ENCODE results near the gene ALG2. TPM values are rescaled to one million over a fixed set of nuclear protein-coding genes. Genes with fewer than 3 reads are reported as not detected.

ALG2 gene
- total and polyA plus RNA-seq, 2 of the 13 experiments (the other 11 are each of a cell fraction or from before 2014, with no cell fraction given): 46.2 to 49.0 TPM

DNA sequence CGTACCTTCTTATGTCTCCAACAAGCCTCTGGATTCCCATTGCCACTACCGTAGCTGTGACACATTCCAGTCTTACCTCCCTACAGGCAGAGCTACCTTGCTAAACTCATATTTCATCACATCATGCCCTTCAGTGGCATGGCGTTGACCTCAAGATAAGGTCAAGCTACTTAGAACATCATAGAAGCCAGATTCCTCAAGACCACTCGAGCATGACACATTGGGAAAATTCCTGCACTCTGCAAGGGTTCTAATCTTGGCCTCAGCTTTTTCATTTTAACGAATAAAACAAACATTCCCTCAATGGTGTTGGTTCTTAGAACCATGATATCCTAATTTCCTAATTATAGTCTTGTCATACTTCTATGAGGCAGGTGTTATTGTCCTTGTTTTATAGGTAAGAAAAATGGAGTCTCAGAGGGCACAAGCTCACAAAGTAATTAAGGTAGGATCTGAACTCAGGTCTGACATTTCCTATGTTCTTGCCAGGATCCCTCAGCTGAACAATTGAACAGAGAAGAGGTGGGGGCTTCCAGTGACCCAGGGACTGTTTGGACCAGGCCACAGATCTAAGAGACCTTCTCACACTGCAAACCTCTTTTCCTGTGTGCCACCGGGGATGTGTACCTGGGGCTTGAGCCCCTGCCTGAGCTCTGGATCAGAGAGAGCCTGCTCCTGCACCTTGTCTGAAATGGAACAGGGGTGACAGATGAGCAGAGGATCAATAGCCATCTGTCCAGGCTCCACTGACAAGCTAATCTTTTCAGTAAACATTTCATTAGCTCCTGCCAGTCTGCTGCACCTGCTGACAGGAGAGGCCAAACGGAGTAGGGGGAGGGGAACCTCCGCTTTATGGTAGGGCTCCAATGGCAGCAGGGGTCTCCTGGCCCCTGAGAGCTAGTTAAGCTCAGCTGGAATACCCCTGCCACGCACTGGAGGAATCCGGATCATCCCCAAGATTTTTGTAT is 49.3 kb downstream of the ALG2 start (continued):
- TF ChIP-seq, protein P1, sequence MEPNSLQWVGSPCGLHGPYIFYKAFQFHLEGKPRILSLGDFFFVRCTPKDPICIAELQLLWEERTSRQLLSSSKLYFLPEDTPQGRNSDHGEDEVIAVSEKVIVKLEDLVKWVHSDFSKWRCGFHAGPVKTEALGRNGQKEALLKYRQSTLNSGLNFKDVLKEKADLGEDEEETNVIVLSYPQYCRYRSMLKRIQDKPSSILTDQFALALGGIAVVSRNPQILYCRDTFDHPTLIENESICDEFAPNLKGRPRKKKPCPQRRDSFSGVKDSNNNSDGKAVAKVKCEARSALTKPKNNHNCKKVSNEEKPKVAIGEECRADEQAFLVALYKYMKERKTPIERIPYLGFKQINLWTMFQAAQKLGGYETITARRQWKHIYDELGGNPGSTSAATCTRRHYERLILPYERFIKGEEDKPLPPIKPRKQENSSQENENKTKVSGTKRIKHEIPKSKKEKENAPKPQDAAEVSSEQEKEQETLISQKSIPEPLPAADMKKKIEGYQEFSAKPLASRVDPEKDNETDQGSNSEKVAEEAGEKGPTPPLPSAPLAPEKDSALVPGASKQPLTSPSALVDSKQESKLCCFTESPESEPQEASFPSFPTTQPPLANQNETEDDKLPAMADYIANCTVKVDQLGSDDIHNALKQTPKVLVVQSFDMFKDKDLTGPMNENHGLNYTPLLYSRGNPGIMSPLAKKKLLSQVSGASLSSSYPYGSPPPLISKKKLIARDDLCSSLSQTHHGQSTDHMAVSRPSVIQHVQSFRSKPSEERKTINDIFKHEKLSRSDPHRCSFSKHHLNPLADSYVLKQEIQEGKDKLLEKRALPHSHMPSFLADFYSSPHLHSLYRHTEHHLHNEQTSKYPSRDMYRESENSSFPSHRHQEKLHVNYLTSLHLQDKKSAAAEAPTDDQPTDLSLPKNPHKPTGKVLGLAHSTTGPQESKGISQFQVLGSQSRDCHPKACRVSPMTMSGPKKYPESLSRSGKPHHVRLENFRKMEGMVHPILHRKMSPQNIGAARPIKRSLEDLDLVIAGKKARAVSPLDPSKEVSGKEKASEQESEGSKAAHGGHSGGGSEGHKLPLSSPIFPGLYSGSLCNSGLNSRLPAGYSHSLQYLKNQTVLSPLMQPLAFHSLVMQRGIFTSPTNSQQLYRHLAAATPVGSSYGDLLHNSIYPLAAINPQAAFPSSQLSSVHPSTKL (CRISPR knock-in tag; IDR thresholded peaks at IDR 0.05): peak; percentile 88
- TF ChIP-seq, protein P2, sequence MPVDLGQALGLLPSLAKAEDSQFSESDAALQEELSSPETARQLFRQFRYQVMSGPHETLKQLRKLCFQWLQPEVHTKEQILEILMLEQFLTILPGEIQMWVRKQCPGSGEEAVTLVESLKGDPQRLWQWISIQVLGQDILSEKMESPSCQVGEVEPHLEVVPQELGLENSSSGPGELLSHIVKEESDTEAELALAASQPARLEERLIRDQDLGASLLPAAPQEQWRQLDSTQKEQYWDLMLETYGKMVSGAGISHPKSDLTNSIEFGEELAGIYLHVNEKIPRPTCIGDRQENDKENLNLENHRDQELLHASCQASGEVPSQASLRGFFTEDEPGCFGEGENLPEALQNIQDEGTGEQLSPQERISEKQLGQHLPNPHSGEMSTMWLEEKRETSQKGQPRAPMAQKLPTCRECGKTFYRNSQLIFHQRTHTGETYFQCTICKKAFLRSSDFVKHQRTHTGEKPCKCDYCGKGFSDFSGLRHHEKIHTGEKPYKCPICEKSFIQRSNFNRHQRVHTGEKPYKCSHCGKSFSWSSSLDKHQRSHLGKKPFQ (CRISPR knock-in tag; IDR thresholded peaks at IDR 0.05; ENCODE audit: insufficient replicate concordance): no peak
- TF ChIP-seq TEAD3 (CRISPR knock-in tag; optimal IDR thresholded peaks at IDR 0.05; ENCODE audit: borderline replicate concordance) (peak; percentile 40), SYNCRIP (IDR thresholded peaks at IDR 0.05; ENCODE audit: insufficient read depth, low read depth, low read length) (no peak), ZNF333 (CRISPR knock-in tag; IDR thresholded peaks at IDR 0.05; ENCODE audit: borderline replicate concordance) (no peak), ZNF282 (IDR thresholded peaks at IDR 0.05; ENCODE audit: partially characterized antibody) (no peak), SMAD1 (CRISPR knock-in tag; IDR thresholded peaks at IDR 0.05; ENCODE audit: borderline replicate concordance, low read depth) (no peak), TARDBP (CRISPR knock-in tag; IDR thresholded peaks at IDR 0.05) (peak; percentile 76), ZBTB20 (CRISPR knock-in tag; IDR thresholded peaks at IDR 0.05; ENCODE audit: borderline replicate concordance, low read depth) (no peak), MTF1 (CRISPR knock-in tag; IDR thresholded peaks at IDR 0.05) (no peak), ZNF7 (CRISPR knock-in tag; IDR thresholded peaks at IDR 0.05) (no peak), KDM6A (CRISPR knock-in tag; IDR thresholded peaks at IDR 0.05; ENCODE audit: low read depth) (peak; percentile 69), ZNF10 (CRISPR knock-in tag; IDR thresholded peaks at IDR 0.05; ENCODE audit: borderline replicate concordance, low read depth) (no peak), KLF16 (CRISPR knock-in tag; IDR thresholded peaks at IDR 0.05) (peak in 1 of 2 experiments; percentile 39; a peak in 1 of 4 replicates)
- TF ChIP-seq, protein P3, sequence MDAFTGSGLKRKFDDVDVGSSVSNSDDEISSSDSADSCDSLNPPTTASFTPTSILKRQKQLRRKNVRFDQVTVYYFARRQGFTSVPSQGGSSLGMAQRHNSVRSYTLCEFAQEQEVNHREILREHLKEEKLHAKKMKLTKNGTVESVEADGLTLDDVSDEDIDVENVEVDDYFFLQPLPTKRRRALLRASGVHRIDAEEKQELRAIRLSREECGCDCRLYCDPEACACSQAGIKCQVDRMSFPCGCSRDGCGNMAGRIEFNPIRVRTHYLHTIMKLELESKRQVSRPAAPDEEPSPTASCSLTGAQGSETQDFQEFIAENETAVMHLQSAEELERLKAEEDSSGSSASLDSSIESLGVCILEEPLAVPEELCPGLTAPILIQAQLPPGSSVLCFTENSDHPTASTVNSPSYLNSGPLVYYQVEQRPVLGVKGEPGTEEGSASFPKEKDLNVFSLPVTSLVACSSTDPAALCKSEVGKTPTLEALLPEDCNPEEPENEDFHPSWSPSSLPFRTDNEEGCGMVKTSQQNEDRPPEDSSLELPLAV (CRISPR knock-in tag; conservative IDR thresholded peaks at IDR 0.05; ENCODE audit: low read depth): no peak
- TF ChIP-seq, protein P4, sequence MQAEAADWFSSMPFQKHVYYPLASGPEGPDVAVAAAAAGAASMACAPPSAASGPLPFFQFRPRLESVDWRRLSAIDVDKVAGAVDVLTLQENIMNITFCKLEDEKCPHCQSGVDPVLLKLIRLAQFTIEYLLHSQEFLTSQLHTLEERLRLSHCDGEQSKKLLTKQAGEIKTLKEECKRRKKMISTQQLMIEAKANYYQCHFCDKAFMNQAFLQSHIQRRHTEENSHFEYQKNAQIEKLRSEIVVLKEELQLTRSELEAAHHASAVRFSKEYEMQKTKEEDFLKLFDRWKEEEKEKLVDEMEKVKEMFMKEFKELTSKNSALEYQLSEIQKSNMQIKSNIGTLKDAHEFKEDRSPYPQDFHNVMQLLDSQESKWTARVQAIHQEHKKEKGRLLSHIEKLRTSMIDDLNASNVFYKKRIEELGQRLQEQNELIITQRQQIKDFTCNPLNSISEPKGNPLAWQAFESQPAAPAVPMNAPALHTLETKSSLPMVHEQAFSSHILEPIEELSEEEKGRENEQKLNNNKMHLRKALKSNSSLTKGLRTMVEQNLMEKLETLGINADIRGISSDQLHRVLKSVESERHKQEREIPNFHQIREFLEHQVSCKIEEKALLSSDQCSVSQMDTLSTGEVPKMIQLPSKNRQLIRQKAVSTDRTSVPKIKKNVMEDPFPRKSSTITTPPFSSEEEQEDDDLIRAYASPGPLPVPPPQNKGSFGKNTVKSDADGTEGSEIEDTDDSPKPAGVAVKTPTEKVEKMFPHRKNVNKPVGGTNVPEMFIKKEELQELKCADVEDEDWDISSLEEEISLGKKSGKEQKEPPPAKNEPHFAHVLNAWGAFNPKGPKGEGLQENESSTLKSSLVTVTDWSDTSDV (CRISPR knock-in tag; IDR thresholded peaks at IDR 0.05): no peak

Measured in HepG2 (cell line).